Endothelial cell of umbilical vein (primary cell): Measurements from ENCODE around the gene SUGCT. TPM values are rescaled to one million over a fixed set of nuclear protein-coding genes. Genes with fewer than 3 reads are reported as not detected.
A peak's percentile ranks its signal among the peaks of the same experiment; 100 is the strongest.

ENCODE experiments used
- BruUV-seq: library from RNA; stranded (reverse); fragments of 400-500 nt; replicated peaks from 2 replicates; lab custom pipeline; 2021; lab: Mats Ljungman, UMichigan
- CTCF ChIA-PET: fragments of 300-600, 350-600 bp; sonication (Branson Sonifier 250); formaldehyde crosslinking; loops from one replicate; lab custom pipeline; 2021; ENCODE audit warnings: antibody characterized with exemption, inconsistent platforms; lab: Charles Lee
- POLR2A ChIA-PET: fragments of 300-600, 350-600 bp; sonication (Branson Sonifier 250); formaldehyde crosslinking; loops from one replicate; lab custom pipeline; 2021; ENCODE audit warnings: antibody characterized with exemption, inconsistent platforms; lab: Charles Lee
- DNase-seq: peaks from one replicate; pipeline ENCODE4 v3.0.0-alpha.2; 2011; ENCODE audit warnings: low read depth, low spot score
- FAIRE-seq: peaks from 2 replicates; lab custom pipeline; 2011; peaks lifted over from hg19 to GRCh38; lab: Jason Lieb, UNC
- H2AFZ ChIP-seq: 2 replicates; pipeline ENCODE4 v1.6.0; 2012; ENCODE audit warnings: low read depth, low read length, control low read depth, inconsistent platforms
- H3K27ac ChIP-seq: 2 replicates; pipeline ENCODE4 v1.5.1; 2011; ENCODE audit warnings: low read depth, mild to moderate bottlenecking, control low read depth, low read length, moderate library complexity; ENCODE audit not compliant: insufficient read depth
- H3K27me3 ChIP-seq, 2 experiments: 2 replicates each; pipeline versions ENCODE4 v1.6.0 to v1.6.1; 2011; ENCODE audit warnings: low read length in 2 of 2, mixed read lengths in 1 of 2; ENCODE audit not compliant: control insufficient read depth in 2 of 2, insufficient read depth in 2 of 2
- H3K36me3 ChIP-seq, 2 experiments: 2 replicates in 1 of 2; 3 replicates in 1 of 2; pipeline ENCODE4 v1.5.1; 2011; ENCODE audit warnings: low read length in 2 of 2, mild to moderate bottlenecking in 1 of 2, moderate library complexity in 1 of 2; ENCODE audit not compliant: control insufficient read depth in 2 of 2, insufficient read depth in 2 of 2; ENCODE audit errors: extremely low read depth in 1 of 2
- H3K4me1 ChIP-seq: 3 replicates; pipeline ENCODE4 v1.5.1; 2011; ENCODE audit warnings: mild to moderate bottlenecking, low read length; ENCODE audit not compliant: control insufficient read depth, insufficient read depth; ENCODE audit errors: extremely low read depth
- H3K4me2 ChIP-seq: 2 replicates; pipeline ENCODE4 v1.6.1; 2011; ENCODE audit warnings: low read length, control low read depth, mixed read lengths; ENCODE audit not compliant: insufficient read depth
- H3K4me3 ChIP-seq, 3 experiments: fragments of 200-600 bp in 1 of 3; sonication (generic), shearing (Covaris generic) in 1 of 3; replicated peaks in 1 of 3; 2 replicates each; pipeline ENCODE4 v1.5.1; 2011 to 2016; ENCODE audit warnings: control low read depth in 3 of 3, low read length in 3 of 3, mild to moderate bottlenecking in 2 of 3, inconsistent platforms in 1 of 3, low read depth in 1 of 3, moderate library complexity in 1 of 3; ENCODE audit not compliant: insufficient read depth in 1 of 3
- H3K79me2 ChIP-seq: 2 replicates; pipeline ENCODE4 v1.6.0; 2012; ENCODE audit warnings: low read length, inconsistent platforms; ENCODE audit not compliant: control insufficient read depth, insufficient read depth
- H3K9ac ChIP-seq: replicated peaks from 2 replicates; pipeline ENCODE3; 2011; ENCODE audit warnings: low read length, control low read depth; ENCODE audit not compliant: insufficient read depth; ENCODE audit errors: extremely low read depth
- H3K9me1 ChIP-seq: replicated peaks from 3 replicates; pipeline ENCODE4 v1.6.0; 2011; ENCODE audit warnings: mild to moderate bottlenecking, low read length; ENCODE audit not compliant: control insufficient read depth, insufficient read depth; ENCODE audit errors: extremely low read depth
- H3K9me3 ChIP-seq: replicated peaks from 2 replicates; pipeline ENCODE4 v1.5.1; 2012; ENCODE audit warnings: low read length, inconsistent platforms; ENCODE audit not compliant: control insufficient read depth, insufficient read depth
- H4K20me1 ChIP-seq: replicated peaks from 2 replicates; pipeline ENCODE3; 2011; ENCODE audit warnings: mild to moderate bottlenecking, low read length; ENCODE audit not compliant: control insufficient read depth, insufficient read depth; ENCODE audit errors: extremely low read depth
- EZH2 ChIP-seq: IDR thresholded peaks from 2 replicates; pipeline ENCODE4 v1.6.1; 2012; ENCODE audit warnings: borderline replicate concordance, low read depth, mild to moderate bottlenecking, moderate library complexity, low read length, inconsistent platforms; ENCODE audit not compliant: severe bottlenecking
- FOS ChIP-seq: IDR thresholded peaks from 2 replicates; pipeline ENCODE4 v1.6.1; 2011; ENCODE audit warnings: mild to moderate bottlenecking, low read length, moderate library complexity, borderline replicate concordance; ENCODE audit not compliant: insufficient read depth
- GATA2 ChIP-seq: IDR thresholded peaks from 2 replicates; pipeline ENCODE4 v1.7.0; 2011; ENCODE audit warnings: low read depth, mild to moderate bottlenecking, moderate library complexity, mixed read lengths, low read length; ENCODE audit not compliant: insufficient read length, insufficient read depth
- JUN ChIP-seq: IDR thresholded peaks from 2 replicates; pipeline ENCODE4 v1.6.1; 2011; ENCODE audit warnings: borderline replicate concordance, low read depth; ENCODE audit not compliant: insufficient read length, insufficient read depth
- MYC ChIP-seq: IDR thresholded peaks from one replicate; pipeline ENCODE4 v1.6.1; 2011; ENCODE audit warnings: mild to moderate bottlenecking, low read depth, low read length
- POLR2A ChIP-seq: IDR thresholded peaks from 2 replicates; pipeline ENCODE4 v1.6.1; 2012; ENCODE audit warnings: low read depth, mild to moderate bottlenecking, control low read depth, low read length
- POLR2AphosphoS5 ChIP-seq: IDR thresholded peaks from 2 replicates; pipeline ENCODE4 v1.6.1; 2012; ENCODE audit warnings: low read depth, mild to moderate bottlenecking, control low read depth, low read length, moderate library complexity; ENCODE audit not compliant: insufficient read depth
- dilution Hi-C: fragments of 300-500 bp; cut with MboI; formaldehyde crosslinking; loops from one replicate; pipeline ENCODE4 v1.15.0; 2019; ENCODE audit warnings: low sequenced_read_pairs; ENCODE audit not compliant: extremely low pct_ligation_motif_present
- intact Hi-C: fragments of 100-400 bp; cut with micrococcal nuclease; formaldehyde crosslinking; loops from one replicate; pipeline ENCODE4 v1.10.0; 2022
- polyA plus RNA-seq, 4 experiments: library from polyadenylated mRNA; depleted of rRNA in 3 of 4; stranded (reverse) in 3 of 4; unstranded in 1 of 4; fragments of >200 nt; gene quantifications; 2 replicates each; pipeline versions ENCODE4 v1.2.1 to v1.2.3, GENCODE V29; 2011 to 2012; ENCODE audit warnings: missing spikeins in 1 of 4
- total RNA-seq: library from RNA; stranded (reverse); gene quantifications from 2 replicates; pipeline ENCODE4 v1.2.3, GENCODE V29; 2021
- TF ChIP-seq, protein P1 (sequence below), 2 donors: IDR thresholded peaks; 1 replicate in 1 of 2; 2 replicates in 1 of 2; pipeline ENCODE4 v1.5.1; 2011; ENCODE audit warnings: low read length in 2 of 2, mild to moderate bottlenecking in 2 of 2, moderate library complexity in 2 of 2, control low read depth in 1 of 2, inconsistent platforms in 1 of 2, low read depth in 1 of 2; ENCODE audit not compliant: insufficient read depth in 1 of 2; ENCODE audit errors: extremely low read depth in 1 of 2
- TF ChIP-seq, protein P2 (sequence below): IDR thresholded peaks from 2 replicates; pipeline ENCODE4 v1.6.1; 2011; ENCODE audit not compliant: insufficient read depth, insufficient read length

Gene SUGCT
- total and polyA plus RNA-seq, 2 donors (not counting 3 experiments of a cell fraction or from before 2014, with no cell fraction given): 1.2 to 1.4 TPM

DNA sequence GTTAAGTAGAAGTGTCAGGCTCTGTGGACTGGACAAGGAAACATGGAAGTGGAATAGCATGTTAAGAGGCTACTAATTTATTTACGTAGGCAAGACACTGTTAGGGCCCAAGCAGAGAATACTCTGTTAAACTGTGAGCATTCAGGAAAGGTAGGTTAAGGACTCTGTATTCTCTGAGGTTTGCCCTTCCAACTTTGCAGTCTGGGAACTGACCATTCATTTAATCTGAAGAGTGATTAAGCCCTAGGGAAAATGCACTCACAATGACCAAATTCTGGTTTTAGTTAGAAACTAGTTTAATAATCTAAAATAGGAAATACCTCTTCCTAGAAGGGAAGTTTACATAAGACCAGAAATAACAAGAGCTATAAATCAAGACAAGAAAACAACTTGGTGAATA lies 266.6 kb downstream of the SUGCT start:
- no peak overlapping the region for H3K9ac ChIP-seq
- peak overlapping the region; percentile 17 for H3K4me2 ChIP-seq
- no peaks in the 10 kb centered on the region for H3K79me2 ChIP-seq
- no peak for TF ChIP-seq FOS
- TF ChIP-seq GATA2: no peak
- TF ChIP-seq, protein P1, sequence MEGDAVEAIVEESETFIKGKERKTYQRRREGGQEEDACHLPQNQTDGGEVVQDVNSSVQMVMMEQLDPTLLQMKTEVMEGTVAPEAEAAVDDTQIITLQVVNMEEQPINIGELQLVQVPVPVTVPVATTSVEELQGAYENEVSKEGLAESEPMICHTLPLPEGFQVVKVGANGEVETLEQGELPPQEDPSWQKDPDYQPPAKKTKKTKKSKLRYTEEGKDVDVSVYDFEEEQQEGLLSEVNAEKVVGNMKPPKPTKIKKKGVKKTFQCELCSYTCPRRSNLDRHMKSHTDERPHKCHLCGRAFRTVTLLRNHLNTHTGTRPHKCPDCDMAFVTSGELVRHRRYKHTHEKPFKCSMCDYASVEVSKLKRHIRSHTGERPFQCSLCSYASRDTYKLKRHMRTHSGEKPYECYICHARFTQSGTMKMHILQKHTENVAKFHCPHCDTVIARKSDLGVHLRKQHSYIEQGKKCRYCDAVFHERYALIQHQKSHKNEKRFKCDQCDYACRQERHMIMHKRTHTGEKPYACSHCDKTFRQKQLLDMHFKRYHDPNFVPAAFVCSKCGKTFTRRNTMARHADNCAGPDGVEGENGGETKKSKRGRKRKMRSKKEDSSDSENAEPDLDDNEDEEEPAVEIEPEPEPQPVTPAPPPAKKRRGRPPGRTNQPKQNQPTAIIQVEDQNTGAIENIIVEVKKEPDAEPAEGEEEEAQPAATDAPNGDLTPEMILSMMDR (IDR thresholded peaks at IDR 0.05; ENCODE audit: extremely low read depth in 1 of 2, insufficient read depth in 1 of 2, low read depth in 1 of 2, low read length in 2 of 2): no peak
- no peak for TF ChIP-seq POLR2A
- TF ChIP-seq POLR2AphosphoS5: no peak
- no peak for TF ChIP-seq MYC
- TF ChIP-seq, protein P2, sequence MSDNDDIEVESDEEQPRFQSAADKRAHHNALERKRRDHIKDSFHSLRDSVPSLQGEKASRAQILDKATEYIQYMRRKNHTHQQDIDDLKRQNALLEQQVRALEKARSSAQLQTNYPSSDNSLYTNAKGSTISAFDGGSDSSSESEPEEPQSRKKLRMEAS: no peak
- TF ChIP-seq JUN: no peak
- no peak for TF ChIP-seq EZH2
- peak; percentile 76 for DNase-seq
- ChIA-PET CTCF (interaction anchor here (0.8 to 1.4 kb wide), 3 partner anchors 73 to 204 kb away, joined by 3 read pairs; no protein-coding TSS in a partner anchor), POLR2A (no interaction called here)
- peak overlapping the region; percentile 26 for H2AFZ ChIP-seq
- H3K27me3 ChIP-seq: no peaks in the 10 kb centered on the region
- no peaks in the 10 kb centered on the region for H4K20me1 ChIP-seq
- no TSS peak for BruUV-seq
- no peaks in the 10 kb centered on the region for H3K36me3 ChIP-seq
- FAIRE-seq: no peak
- no peak overlapping the region for H3K4me3 ChIP-seq
- H3K9me1 ChIP-seq: no peaks in the 10 kb centered on the region
- H3K4me1 ChIP-seq: peaks cover 6% of the 10 kb centered on the region
- no peaks in the 10 kb centered on the region for H3K9me3 ChIP-seq
- dilution Hi-C loops: no loop called here
- intact Hi-C loops: no loop called here
- no peak overlapping the region for H3K27ac ChIP-seq
